B cell (primary cell): ENCODE measurements around the gene CRYAA.

Source experiments
- CTCF ChIP-seq: fragments of 200-600 bp; IDR thresholded peaks from one replicate; pipeline ENCODE4 v1.8.0; 2022; ENCODE audit warnings: antibody characterized with exemption, mild to moderate bottlenecking
- EZH2 ChIP-seq: IDR thresholded peaks from 2 replicates; pipeline ENCODE4 v1.6.1; 2012; ENCODE audit warnings: borderline replicate concordance, low read depth, mild to moderate bottlenecking, moderate library complexity, low read length; ENCODE audit not compliant: insufficient read depth, poor library complexity, severe bottlenecking

GRCh38 chr21:43188181-43188580 is 19.4 kb downstream of the CRYAA start:
- TF ChIP-seq CTCF, result no peak
- TF ChIP-seq EZH2, result no peak
